HepG2 (cell line): ENCODE results near the gene COL5A1. TPM values are rescaled to one million over a fixed set of nuclear protein-coding genes. Genes with fewer than 3 reads are reported as not detected.

ENCODE experiments used
- ATAC-seq: fragments of 200-7000 bp; cut with Tn5 transposase; 3 replicates; pipeline ENCODE4 v1.9.1; 2020; ENCODE audit warnings: mild to moderate bottlenecking, moderate library complexity
- BruUV-seq: library from RNA; stranded (reverse); fragments of 400-500 nt; replicated peaks from 2 replicates; lab custom pipeline; 2021; lab: Mats Ljungman, UMichigan
- CTCF ChIA-PET: fragments of 300-600 bp; formaldehyde crosslinking; extraction: SDS; loops from one replicate; lab custom pipeline; 2021; ENCODE audit warnings: low total read pairs, inconsistent platforms, low intra/inter-chr PET ratio; lab: Yijun Ruan, JAX
- POLR2A ChIA-PET: fragments of 350-600 bp; sonication (Branson Sonifier 250); formaldehyde crosslinking; loops from one replicate; lab custom pipeline; 2020; ENCODE audit warnings: antibody characterized with exemption, inconsistent platforms; lab: Yijun Ruan, JAX
- DNase-seq: peaks from one replicate; pipeline ENCODE4 v3.0.0-alpha.2; 2015; ENCODE audit warnings: low spot score
- FAIRE-seq: peaks from 3 replicates; lab custom pipeline; 2011; peaks lifted over from hg19 to GRCh38; lab: Jason Lieb, UNC
- H2AFZ ChIP-seq: one replicate; pipeline ENCODE4 v1.6.1; 2011; ENCODE audit warnings: low read length, inconsistent platforms
- H3K27ac ChIP-seq: fragments of 300-600 bp; 3 replicates; pipeline ENCODE4 v1.8.0; 2011; ENCODE audit warnings: mixed run types, mild to moderate bottlenecking, mixed read lengths, low read length, inconsistent platforms; ENCODE audit not compliant: insufficient read depth; ENCODE audit errors: extremely low read length
- H3K27me3 ChIP-seq, 2 experiments: fragments of 200-600 bp in 1 of 2; 2 replicates in 1 of 2; 3 replicates in 1 of 2; pipeline versions ENCODE4 v1.6.0 to v1.8.0; 2011; ENCODE audit warnings: low read length in 2 of 2, mild to moderate bottlenecking in 2 of 2, moderate library complexity in 2 of 2, inconsistent platforms in 1 of 2; ENCODE audit not compliant: insufficient read depth in 2 of 2, control insufficient read depth in 1 of 2
- H3K36me3 ChIP-seq, 2 experiments: fragments of 200-600 bp in 1 of 2; replicated peaks in 1 of 2; 2 replicates in 1 of 2; 3 replicates in 1 of 2; pipeline versions ENCODE4 v1.5.1 to v1.8.0; 2011; ENCODE audit warnings: low read length in 2 of 2, inconsistent platforms in 1 of 2; ENCODE audit not compliant: insufficient read depth in 2 of 2, control insufficient read depth in 1 of 2
- H3K4me1 ChIP-seq: 2 replicates; pipeline ENCODE4 v1.5.1; 2012; ENCODE audit warnings: low read length, inconsistent platforms; ENCODE audit not compliant: insufficient read depth
- H3K4me2 ChIP-seq: 2 replicates; pipeline ENCODE4 v1.6.0; 2011; ENCODE audit warnings: low read depth, low read length, inconsistent platforms
- H3K4me3 ChIP-seq, 3 experiments: fragments of 200-600 bp in 1 of 3; sonication (generic), shearing (Covaris generic) in 1 of 3; replicated peaks in 1 of 3; 2 replicates each; pipeline ENCODE4 v1.5.1; 2011 to 2016; ENCODE audit warnings: low read length in 3 of 3, inconsistent platforms in 2 of 3, low read depth in 2 of 3, mild to moderate bottlenecking in 2 of 3, control low read depth in 1 of 3, mixed read lengths in 1 of 3; ENCODE audit not compliant: insufficient read depth in 1 of 3
- H3K79me2 ChIP-seq: one replicate; pipeline ENCODE4 v1.6.1; 2011; ENCODE audit warnings: low read length, inconsistent platforms; ENCODE audit not compliant: insufficient read depth
- H3K9ac ChIP-seq: 2 replicates; pipeline ENCODE4 v1.6.0; 2011; ENCODE audit warnings: mild to moderate bottlenecking, low read depth, low read length, inconsistent platforms; ENCODE audit not compliant: insufficient read depth
- H3K9me3 ChIP-seq: 2 replicates; pipeline ENCODE4 v1.5.1; 2012; ENCODE audit warnings: mild to moderate bottlenecking, low read length
- H4K20me1 ChIP-seq: 2 replicates; pipeline ENCODE4 v1.6.0; 2011; ENCODE audit warnings: inconsistent platforms, mild to moderate bottlenecking, low read length, moderate library complexity; ENCODE audit not compliant: insufficient read depth
- FOXK1 ChIP-seq: sonication (generic); formaldehyde crosslinking; IDR thresholded peaks from 2 replicates; pipeline ENCODE4 v1.4.0; 2020; ENCODE audit warnings: low read depth, missing genetic modification reagents, borderline replicate concordance
- HDAC2 ChIP-seq: sonication (generic); formaldehyde crosslinking; IDR thresholded peaks from 2 replicates; pipeline ENCODE4 v1.4.0; 2020; ENCODE audit warnings: missing genetic modification reagents
- IRF2 ChIP-seq: IDR thresholded peaks from 2 replicates; pipeline ENCODE4 v1.6.1; 2018; ENCODE audit warnings: missing genetic modification reagents, missing compliant biosample characterization
- MEIS2 ChIP-seq: sonication (generic); formaldehyde crosslinking; IDR thresholded peaks from 2 replicates; pipeline ENCODE4 v1.9.0; 2021; ENCODE audit warnings: mild to moderate bottlenecking, missing genetic modification reagents
- SOX6 ChIP-seq, 2 experiments: fragments of 450-650 bp in 1 of 2; sonication (generic) in 1 of 2; formaldehyde crosslinking in 1 of 2; IDR thresholded peaks; 2 replicates each; pipeline versions ENCODE4 v1.4.0 to v1.6.1; 2017 to 2020; ENCODE audit warnings: antibody characterized with exemption in 1 of 2, mild to moderate bottlenecking in 1 of 2, missing genetic modification reagents in 1 of 2
- ZBTB49 ChIP-seq: sonication (generic); formaldehyde crosslinking; IDR thresholded peaks from 2 replicates; pipeline ENCODE4 v1.4.0; 2020; ENCODE audit warnings: missing genetic modification reagents, borderline replicate concordance
- ZNF432 ChIP-seq: sonication (generic); formaldehyde crosslinking; IDR thresholded peaks from 2 replicates; pipeline ENCODE4 v1.5.0; 2020; ENCODE audit warnings: missing genetic modification reagents, mild to moderate bottlenecking, borderline replicate concordance
- ZNF772 ChIP-seq: sonication (generic); formaldehyde crosslinking; IDR thresholded peaks from 2 replicates; pipeline ENCODE4 v1.5.0; 2020; ENCODE audit warnings: mild to moderate bottlenecking, missing genetic modification reagents
- WGBS: methylation state at CpG from one replicate; pipeline ENCODE4 v1.1.6; 2017; ENCODE audit warnings: low lambda C conversion rate; 5-methylcytosine and 5-hydroxymethylcytosine counted together
- in situ Hi-C: cut with HindIII; loops from 2 replicates; pipeline ENCODE4 v1.10.0; 2017; ENCODE audit warnings: low pct_unique_long_range_greater_than_20kb; ENCODE audit not compliant: extremely low pct_ligation_motif_present
- intact Hi-C: fragments of 100-400 bp; cut with micrococcal nuclease; formaldehyde crosslinking; loops from one replicate; pipeline ENCODE4 v1.10.0; 2022; ENCODE audit not compliant: unreplicated experiment
- polyA plus RNA-seq, 8 experiments: library from polyadenylated mRNA; depleted of rRNA in 3 of 8; stranded (reverse) in 7 of 8; unstranded in 1 of 8; fragments of >200 nt; fragmentation: Illumina TruSeq in 4 of 8; extraction: Trizol in 4 of 8; gene quantifications; 2 replicates each; pipeline versions ENCODE4 v1.2.1 to v1.2.3, GENCODE V29; 2011 to 2016; ENCODE audit warnings: low read depth in 4 of 8, missing spikeins in 1 of 8, mixed read lengths in 1 of 8; ENCODE audit not compliant: insufficient read depth in 1 of 8
- total RNA-seq, 5 experiments: library from RNA; depleted of rRNA; stranded (reverse); fragments of >200 nt; fragmentation: Illumina TruSeq; extraction: Trizol; gene quantifications; 2 replicates each; pipeline ENCODE4 v1.2.3, GENCODE V29; 2016; ENCODE audit warnings: low read depth in 1 of 5

Gene COL5A1
- total and polyA plus RNA-seq, 2 of the 13 experiments (the other 11 are each of a cell fraction or from before 2014, with no cell fraction given) = not detected

GRCh38 chr9:134887219-134887618, 245.6 kb downstream of the COL5A1 start:
- no peaks in the 10 kb centered on the region for H4K20me1 ChIP-seq
- H3K9me3 ChIP-seq = no peaks in the 10 kb centered on the region
- no peak overlapping the region for H3K4me2 ChIP-seq
- peaks cover 4 to 68% of the 10 kb centered on the region in 2 experiments for H3K27me3 ChIP-seq
- no peak overlapping the region for H3K9ac ChIP-seq
- 11% methylated on average over 9 of the region's 10 CpGs for WGBS
- H3K4me1 ChIP-seq = no peaks in the 10 kb centered on the region
- no peak overlapping the region for H3K4me3 ChIP-seq
- intact Hi-C loops (no loop called here), in situ Hi-C loops (no loop called here)
- no TSS peak for BruUV-seq
- ChIA-PET CTCF (no interaction called here), POLR2A (no interaction called here)
- no peak for TF ChIP-seq FOXK1 (CRISPR knock-in tag)
- TF ChIP-seq HDAC2 (CRISPR knock-in tag) = no peak
- TF ChIP-seq IRF2 (CRISPR knock-in tag) = no peak
- no peak for TF ChIP-seq SOX6 (IDR thresholded peaks at IDR 0.05)
- TF ChIP-seq SOX6 (CRISPR knock-in tag; IDR thresholded peaks at IDR 0.05) = no peak
- TF ChIP-seq MEIS2 = no peak
- no peak for TF ChIP-seq ZBTB49
- no peak for TF ChIP-seq ZNF772 (CRISPR knock-in tag)
- no peak for TF ChIP-seq ZNF432 (CRISPR knock-in tag)
- FAIRE-seq (no peak), DNase-seq (no peak), ATAC-seq (no peak)
- H3K27ac ChIP-seq = no peak overlapping the region
- no peaks in the 10 kb centered on the region for H3K36me3 ChIP-seq
- H3K79me2 ChIP-seq = no peaks in the 10 kb centered on the region
- no peak overlapping the region for H2AFZ ChIP-seq
